ENCODE measurements around the gene ANKRD55.

- TF ChIP-seq CREB5 (CRISPR knock-in tag; IDR thresholded peaks at IDR 0.05) (no peak), NFRKB (IDR thresholded peaks at IDR 0.05; ENCODE audit: low read depth) (no peak), POLR2A (conservative IDR thresholded peaks at IDR 0.05) (no peak), KDM5B (IDR thresholded peaks at IDR 0.05; ENCODE audit: insufficient replicate concordance, low read depth, low read length) (no peak), CCNT2 (IDR thresholded peaks at IDR 0.05; ENCODE audit: borderline replicate concordance, extremely low read depth, insufficient read length, low read depth, low read length) (no peak)
Observed at GRCh38 chr5:56146674-56147073, 86.5 kb downstream of the ANKRD55 start.

Data from K562 (cell line).